SK-N-SH (cell line): Measurements from ENCODE around the gene EIF3D. TPM values are rescaled to one million over a fixed set of nuclear protein-coding genes. Genes with fewer than 3 reads are reported as not detected.

ENCODE experiments used
- CTCF ChIA-PET: fragments of 300-600, 350-600 bp; formaldehyde crosslinking; extraction: SDS; loops from one replicate; lab custom pipeline; 2021; lab: Yijun Ruan, JAX
- POLR2A ChIA-PET: fragments of 350-600 bp; sonication (Branson Sonifier 250); formaldehyde crosslinking; extraction: SDS; loops from one replicate; lab custom pipeline; 2020; ENCODE audit warnings: antibody characterized with exemption, inconsistent platforms; lab: Yijun Ruan, JAX
- DNase-seq: peaks from one replicate; pipeline ENCODE4 v3.0.0; 2012
- H2AFZ ChIP-seq: fragments of 200-600 bp; sonication (generic); 2 replicates; pipeline ENCODE4 v1.8.1; 2016; ENCODE audit warnings: antibody characterized with exemption, mild to moderate bottlenecking, low read depth
- H3F3A ChIP-seq: fragments of 200-600 bp; sonication (generic); replicated peaks from 2 replicates; pipeline ENCODE3; 2016; ENCODE audit warnings: antibody characterized with exemption, mild to moderate bottlenecking; ENCODE audit not compliant: insufficient read depth
- H3K27ac ChIP-seq, 2 experiments: fragments of 200-500 bp in 1 of 2; fragments of 200-600 bp in 1 of 2; sonication (Bioruptor generic) in 1 of 2; sonication (generic), shearing (Covaris generic) in 1 of 2; 2 replicates each; pipeline versions ENCODE4 v1.5.1 to v1.6.1; 2014 to 2016; ENCODE audit warnings: low read depth in 2 of 2, inconsistent platforms in 1 of 2, low read length in 1 of 2, mild to moderate bottlenecking in 1 of 2, mixed read lengths in 1 of 2
- H3K27me3 ChIP-seq: fragments of 200-600 bp; sonication (generic), shearing (Covaris generic); 2 replicates; pipeline ENCODE4 v1.6.1; 2016; ENCODE audit warnings: mixed run types; ENCODE audit not compliant: insufficient read depth
- H3K36me3 ChIP-seq, 2 experiments: fragments of 200-500 bp in 1 of 2; fragments of 200-600 bp in 1 of 2; sonication (Bioruptor generic) in 1 of 2; sonication (generic) in 1 of 2; replicated peaks in 1 of 2; 2 replicates each; pipeline versions ENCODE3 to v1.5.1; 2014 to 2016; ENCODE audit warnings: low read length in 1 of 2, mild to moderate bottlenecking in 1 of 2; ENCODE audit not compliant: insufficient read depth in 2 of 2, control insufficient read depth in 1 of 2
- H3K4me1 ChIP-seq, 2 experiments: fragments of 200-500 bp in 1 of 2; fragments of 200-600 bp in 1 of 2; sonication (Bioruptor generic) in 1 of 2; sonication (generic), shearing (Covaris generic) in 1 of 2; 2 replicates each; pipeline versions ENCODE4 v1.5.1 to v1.6.1; 2014 to 2016; ENCODE audit warnings: low read depth in 1 of 2, low read length in 1 of 2, mixed run types in 1 of 2; ENCODE audit not compliant: insufficient read depth in 2 of 2, control insufficient read depth in 1 of 2
- H3K4me2 ChIP-seq: fragments of 200-600 bp; sonication (generic), shearing (Covaris generic); 2 replicates; pipeline ENCODE4 v1.6.1; 2017; ENCODE audit warnings: mixed run types
- H3K4me3 ChIP-seq, 2 experiments: fragments of 200-500 bp in 1 of 2; fragments of 200-600 bp in 1 of 2; sonication (Bioruptor generic) in 1 of 2; sonication (generic), shearing (Covaris generic) in 1 of 2; 2 replicates each; pipeline versions ENCODE4 v1.5.1 to v1.8.1; 2014 to 2016; ENCODE audit warnings: low read depth in 2 of 2, inconsistent platforms in 1 of 2, low read length in 1 of 2, mild to moderate bottlenecking in 1 of 2, mixed read lengths in 1 of 2, moderate library complexity in 1 of 2
- H3K79me2 ChIP-seq: fragments of 200-600 bp; sonication (generic); 2 replicates; pipeline ENCODE4 v1.8.1; 2017; ENCODE audit warnings: mild to moderate bottlenecking; ENCODE audit not compliant: insufficient read depth
- H3K9ac ChIP-seq: fragments of 200-600 bp; sonication (generic); 2 replicates; pipeline ENCODE4 v1.6.1; 2017; ENCODE audit warnings: mixed run types
- H3K9me2 ChIP-seq: fragments of 200-600 bp; sonication (generic); 2 replicates; pipeline ENCODE4 v1.6.1; 2017; ENCODE audit warnings: mixed run types
- H3K9me3 ChIP-seq: fragments of 200-600 bp; sonication (generic); 2 replicates; pipeline ENCODE4 v1.6.1; 2017; ENCODE audit warnings: mixed run types, mild to moderate bottlenecking, moderate library complexity
- H4K20me1 ChIP-seq: fragments of 200-600 bp; sonication (generic); 2 replicates; pipeline ENCODE4 v1.6.1; 2017; ENCODE audit warnings: mild to moderate bottlenecking, mixed run types; ENCODE audit not compliant: insufficient read depth
- CHD2 ChIP-seq: fragments of 150-350 bp; IDR thresholded peaks from 2 replicates; pipeline ENCODE4 v1.6.1; 2018; ENCODE audit warnings: low read length; ENCODE audit not compliant: partially characterized antibody
- ELF1 ChIP-seq: IDR thresholded peaks from 2 replicates; pipeline ENCODE4 v1.4.0; 2012
- FOSL2 ChIP-seq: IDR thresholded peaks from 2 replicates; pipeline ENCODE4 v1.4.0; 2012; ENCODE audit warnings: low read depth, mild to moderate bottlenecking, moderate library complexity, borderline replicate concordance
- FOXM1 ChIP-seq: IDR thresholded peaks from 2 replicates; pipeline ENCODE4 v1.4.0; 2012; ENCODE audit warnings: low read depth, mild to moderate bottlenecking
- IRF3 ChIP-seq: fragments of 150-350 bp; IDR thresholded peaks from 2 replicates; pipeline ENCODE4 v1.6.1; 2016; ENCODE audit warnings: mild to moderate bottlenecking, low read depth, low read length
- MXI1 ChIP-seq: IDR thresholded peaks from 2 replicates; pipeline ENCODE4 v1.6.1; 2012; ENCODE audit warnings: mild to moderate bottlenecking, low read depth, low read length, improper control_type of control experiment
- NFIC ChIP-seq: IDR thresholded peaks from 2 replicates; pipeline ENCODE4 v1.4.0; 2012; ENCODE audit warnings: borderline replicate concordance
- NRF1 ChIP-seq: IDR thresholded peaks from 2 replicates; pipeline ENCODE4 v1.6.1; 2012; ENCODE audit warnings: low read depth, mild to moderate bottlenecking, low read length
- PBX3 ChIP-seq: IDR thresholded peaks from 2 replicates; pipeline ENCODE4; 2012
- RCOR1 ChIP-seq: fragments of 150-350 bp; IDR thresholded peaks from 2 replicates; pipeline ENCODE4 v1.6.1; 2017; ENCODE audit warnings: antibody characterized with exemption, low read length
- REST ChIP-seq: IDR thresholded peaks from 2 replicates; pipeline ENCODE4 v1.6.1; 2012; ENCODE audit warnings: mild to moderate bottlenecking, low read depth, low read length, moderate library complexity
- RFX5 ChIP-seq: IDR thresholded peaks from 2 replicates; pipeline ENCODE4 v1.6.1; 2012; ENCODE audit warnings: mild to moderate bottlenecking, improper control_type of control experiment, low read length
- RXRA ChIP-seq: IDR thresholded peaks from 2 replicates; pipeline ENCODE4 v1.4.0; 2012; ENCODE audit warnings: low read depth, mild to moderate bottlenecking, borderline replicate concordance
- SIN3A ChIP-seq: IDR thresholded peaks from 2 replicates; pipeline ENCODE4 v1.6.1; 2012; ENCODE audit warnings: low read depth, mild to moderate bottlenecking, low read length, moderate library complexity, borderline replicate concordance
- TEAD4 ChIP-seq: IDR thresholded peaks from 2 replicates; pipeline ENCODE4 v1.4.0; 2012; ENCODE audit warnings: mild to moderate bottlenecking, borderline replicate concordance; ENCODE audit not compliant: insufficient read depth
- USF2 ChIP-seq: fragments of 150-350 bp; IDR thresholded peaks from 2 replicates; pipeline ENCODE4 v1.6.1; 2017; ENCODE audit warnings: antibody characterized with exemption, low read length, low read depth, borderline replicate concordance
- YY1 ChIP-seq: IDR thresholded peaks from 2 replicates; pipeline ENCODE4 v1.4.0; 2012; ENCODE audit warnings: low read depth, mild to moderate bottlenecking
- ZBTB33 ChIP-seq: IDR thresholded peaks from 2 replicates; pipeline ENCODE4 v1.4.0; 2012; ENCODE audit warnings: low read depth, borderline replicate concordance
- WGBS: methylation state at CpG from one replicate; pipeline ENCODE4 v1.1.6; 2017; ENCODE audit warnings: low lambda C conversion rate; 5-methylcytosine and 5-hydroxymethylcytosine counted together
- polyA plus RNA-seq, 3 experiments: library from polyadenylated mRNA; depleted of rRNA; stranded (reverse); fragments of >200 nt; gene quantifications; 2 replicates each; pipeline ENCODE4 v1.2.3, GENCODE V29; 2012

The EIF3D gene
- polyA plus RNA-seq, 1 of the 3 experiments (the other 2 are of a cell fraction) = 423 TPM

- 0 out of 4 replicates have a peak overlapping the region, but pooled peaks of 1 of the 2 experiments have one; percentile 24 for H3K27ac ChIP-seq
- DNase-seq = no peak
- CTCF ChIA-PET = interaction anchor here (1.1 to 16.8 kb wide), 19 partner anchors 10 to 194 kb away, joined by 3 to 329 read pairs (median 7); partner anchors contain the start of gene TXN2
- H3K27me3 ChIP-seq = no peaks in the 10 kb centered on the region
- H3K4me1 ChIP-seq = peaks cover 3 to 35% of the 10 kb centered on the region in 2 experiments; a peak in 3 of 4 replicates
- peaks cover 20 to 23% of the 10 kb centered on the region in 2 experiments for H3K36me3 ChIP-seq
- H3K9ac ChIP-seq = no peak overlapping the region
- no peak for TF ChIP-seq FOSL2
- no peak for TF ChIP-seq RXRA
- no peak for TF ChIP-seq FOXM1
- TF ChIP-seq ZBTB33 = no peak
- no peak for TF ChIP-seq MXI1
- no peak for TF ChIP-seq CHD2
- no peak for TF ChIP-seq RCOR1
- 82% methylated on average over 14 of the region's 14 CpGs for WGBS
- H3K9me2 ChIP-seq = no peaks in the 10 kb centered on the region
- no peak overlapping the region for H2AFZ ChIP-seq
- peaks cover 35% of the 10 kb centered on the region for H3F3A ChIP-seq
- no peaks in the 10 kb centered on the region for H4K20me1 ChIP-seq
- no peak overlapping the region for H3K4me3 ChIP-seq
- no peak overlapping the region for H3K4me2 ChIP-seq
- POLR2A ChIA-PET = interaction anchor here (0.8 to 2.7 kb wide), 2 partner anchors 16 to 171 kb away, joined by 4 to 10 read pairs; no protein-coding TSS in a partner anchor
- no peaks in the 10 kb centered on the region for H3K9me3 ChIP-seq
- peaks cover 30% of the 10 kb centered on the region for H3K79me2 ChIP-seq
Measured at GRCh38 chr22:36471341-36471821, 57.6 kb downstream of the EIF3D start.

- 0 out of 4 replicates have a peak overlapping the region, but pooled peaks of 1 of the 2 experiments have one; percentile 24 for H3K27ac ChIP-seq
- H3K9ac ChIP-seq = no peak overlapping the region
- H3K4me2 ChIP-seq = no peak overlapping the region
- no peaks in the 10 kb centered on the region for H3K9me2 ChIP-seq
- DNase-seq = no peak
- H3F3A ChIP-seq = peaks cover 39% of the 10 kb centered on the region
- H3K4me1 ChIP-seq = peaks cover 3 to 39% of the 10 kb centered on the region in 2 experiments; a peak in 3 of 4 replicates
- no peaks in the 10 kb centered on the region for H4K20me1 ChIP-seq
- no peak overlapping the region for H2AFZ ChIP-seq
- CTCF ChIA-PET = interaction anchor here (0.8 to 16.8 kb wide), 22 partner anchors 9 to 193 kb away, joined by 3 to 329 read pairs (median 6); partner anchors contain the start of gene TXN2
- no peak overlapping the region for H3K4me3 ChIP-seq
- peaks cover 31% of the 10 kb centered on the region for H3K79me2 ChIP-seq
- POLR2A ChIA-PET = interaction anchor here (0.8 to 2.7 kb wide), 2 partner anchors 15 to 171 kb away, joined by 4 to 10 read pairs; no protein-coding TSS in a partner anchor
- no peaks in the 10 kb centered on the region for H3K9me3 ChIP-seq
- peaks cover 16 to 21% of the 10 kb centered on the region in 2 experiments for H3K36me3 ChIP-seq
- WGBS = 85% methylated on average over 10 of the region's 10 CpGs
- no peaks in the 10 kb centered on the region for H3K27me3 ChIP-seq
- TF ChIP-seq ELF1 (no peak), RCOR1 (no peak), IRF3 (no peak), RFX5 (no peak), TEAD4 (no peak), FOSL2 (no peak), FOXM1 (no peak), REST (no peak), CHD2 (no peak), USF2 (no peak), YY1 (no peak), PBX3 (no peak), NRF1 (no peak), SIN3A (no peak), NFIC (no peak)
Measured at GRCh38 chr22:36470994-36471331, 58.0 kb downstream of the EIF3D start.
